ENCODE data around the gene LINC01488. TPM values are rescaled to one million over a fixed set of nuclear protein-coding genes. Genes with fewer than 3 reads are reported as not detected.

The LINC01488 gene
- polyA plus RNA-seq, 1 of the 3 experiments (the other 2 are of a cell fraction), result not detected

GRCh38 chr11:69501121-69501489, 19.6 kb downstream of the LINC01488 start:
- H3K4me3 ChIP-seq (ENCODE audit: low read depth in 2 of 2, low read length in 1 of 2), result no peak overlapping the region
- no peaks in the 10 kb centered on the region for H3K9me2 ChIP-seq
- POLR2A ChIA-PET, result no interaction called here
- H3K36me3 ChIP-seq (replicated peaks in 1 of 2; ENCODE audit: control insufficient read depth in 1 of 2, insufficient read depth in 2 of 2, low read length in 1 of 2), result no peaks in the 10 kb centered on the region
- H3F3A ChIP-seq (replicated peaks; ENCODE audit: insufficient read depth), result peaks cover 17% of the 10 kb centered on the region
- H4K20me1 ChIP-seq (ENCODE audit: insufficient read depth), result no peaks in the 10 kb centered on the region
- no peak overlapping the region for H3K9ac ChIP-seq
- H3K9me3 ChIP-seq, result no peaks in the 10 kb centered on the region
- TF ChIP-seq MAX (IDR thresholded peaks at IDR 0.05; ENCODE audit: low read depth) (no peak), TAF1 (IDR thresholded peaks at IDR 0.05; ENCODE audit: borderline replicate concordance, low read depth, low read length) (no peak), NFIC (IDR thresholded peaks at IDR 0.05; ENCODE audit: borderline replicate concordance) (no peak), PBX3 (IDR thresholded peaks at IDR 0.05) (no peak), NRF1 (IDR thresholded peaks at IDR 0.05; ENCODE audit: low read depth, low read length) (no peak), CTCF (IDR thresholded peaks at IDR 0.05) (no peak)
- WGBS (ENCODE audit: low lambda C conversion rate), result 94% methylated on average over 1 of the region's 1 CpG
- H3K4me2 ChIP-seq, result no peak overlapping the region
- no peak overlapping the region for H3K27ac ChIP-seq (ENCODE audit: low read depth in 2 of 2, low read length in 1 of 2)
- no peaks in the 10 kb centered on the region for H3K79me2 ChIP-seq (ENCODE audit: insufficient read depth)
- CTCF ChIA-PET, result no interaction called here
- peaks cover 7 to 12% of the 10 kb centered on the region in 2 experiments; a peak in 3 of 4 replicates for H3K4me1 ChIP-seq (ENCODE audit: control insufficient read depth in 1 of 2, insufficient read depth in 2 of 2, low read depth in 1 of 2, low read length in 1 of 2)
- H2AFZ ChIP-seq (ENCODE audit: low read depth), result no peak overlapping the region
- no peak for DNase-seq
- no peaks in the 10 kb centered on the region for H3K27me3 ChIP-seq (ENCODE audit: insufficient read depth)

GRCh38 chr11:69501891-69502860, 20.7 kb downstream of the LINC01488 start:
- H3F3A ChIP-seq (replicated peaks; ENCODE audit: insufficient read depth), result peaks cover 10% of the 10 kb centered on the region

More at GRCh38 chr11:69501891-69502860, 20.7 kb downstream of the LINC01488 start:
- Histone ChIP-seq H3K4me3 (ENCODE audit: low read depth in 2 of 2, low read length in 1 of 2) (no peak overlapping the region), H3K27ac (ENCODE audit: low read depth in 2 of 2, low read length in 1 of 2) (no peak overlapping the region), H4K20me1 (ENCODE audit: insufficient read depth) (no peaks in the 10 kb centered on the region), H3K9me2 (no peaks in the 10 kb centered on the region), H2AFZ (ENCODE audit: low read depth) (no peak overlapping the region), H3K36me3 (replicated peaks in 1 of 2; ENCODE audit: control insufficient read depth in 1 of 2, insufficient read depth in 2 of 2, low read length in 1 of 2) (no peaks in the 10 kb centered on the region), H3K27me3 (ENCODE audit: insufficient read depth) (no peaks in the 10 kb centered on the region), H3K4me1 (ENCODE audit: control insufficient read depth in 1 of 2, insufficient read depth in 2 of 2, low read depth in 1 of 2, low read length in 1 of 2) (peaks cover 2 to 5% of the 10 kb centered on the region in 2 experiments; a peak in 3 of 4 replicates), H3K9me3 (no peaks in the 10 kb centered on the region), H3K4me2 (no peak overlapping the region), H3K79me2 (ENCODE audit: insufficient read depth) (no peaks in the 10 kb centered on the region), H3K9ac (no peak overlapping the region)
- POLR2A ChIA-PET, result no interaction called here
- CTCF ChIA-PET, result no interaction called here
- 92% methylated on average over 15 of the region's 26 CpGs for WGBS (ENCODE audit: low lambda C conversion rate)
- DNase-seq, result peak; percentile 40
- TF ChIP-seq TEAD4 (IDR thresholded peaks at IDR 0.05; ENCODE audit: borderline replicate concordance, insufficient read depth) (no peak), NFIC (IDR thresholded peaks at IDR 0.05; ENCODE audit: borderline replicate concordance) (no peak)
